Activated T-cell treated with anti-CD3 and anti-CD28 coated beads, Interleukin-2, amount 50 U/mL, for 24 hours (primary cell): ENCODE data around the gene GLDN.

Experiments used
- DNase-seq: peaks from one replicate; pipeline ENCODE4 v3.0.0-alpha.2; 2020
- H3K27ac Mint-ChIP-seq: 2 replicates; pipeline ENCODE4 v1.8.0; 2020; ENCODE audit warnings: mild to moderate bottlenecking, mixed read lengths
- H3K27me3 Mint-ChIP-seq: 2 replicates; pipeline ENCODE4 v1.8.0; 2020; ENCODE audit warnings: mixed read lengths
- H3K36me3 Mint-ChIP-seq: 2 replicates; pipeline ENCODE4 v1.8.0; 2020; ENCODE audit warnings: low read depth, mixed read lengths
- H3K4me1 Mint-ChIP-seq: 2 replicates; pipeline ENCODE4 v1.8.0; 2020; ENCODE audit warnings: low read depth, mixed read lengths
- H3K4me3 Mint-ChIP-seq: 2 replicates; pipeline ENCODE4 v1.8.0; 2020; ENCODE audit warnings: mild to moderate bottlenecking, moderate library complexity, mixed read lengths
- H3K9me3 Mint-ChIP-seq: 2 replicates; pipeline ENCODE4 v1.8.0; 2020; ENCODE audit warnings: mixed read lengths

The GLDN gene

DNA sequence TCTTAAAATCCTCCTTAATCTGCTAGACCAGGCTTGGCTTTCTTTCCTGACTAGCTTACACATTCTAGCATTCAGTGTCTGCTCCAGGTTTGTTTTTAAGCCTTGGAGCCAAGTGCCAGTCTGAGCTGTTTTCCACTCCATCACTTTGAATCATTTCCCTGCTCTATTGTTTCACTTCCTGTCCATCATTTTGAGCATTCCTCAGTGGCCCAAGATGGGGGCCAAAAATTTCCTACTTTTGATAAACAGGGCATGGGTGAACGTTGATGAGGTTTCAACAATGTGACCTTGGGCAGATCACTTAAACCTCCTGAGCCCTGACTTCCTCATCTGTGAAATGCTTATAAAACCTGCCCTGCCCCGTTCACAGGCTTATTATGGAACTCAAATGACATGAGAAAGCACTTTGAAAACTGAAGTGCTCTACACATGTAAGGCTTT is 7.4 kb upstream of the GLDN start:
- no peak overlapping the region for H3K4me3 Mint-ChIP-seq
- no peak for DNase-seq
- H3K36me3 Mint-ChIP-seq: no peaks in the 10 kb centered on the region
- no peak overlapping the region for H3K27ac Mint-ChIP-seq
- H3K27me3 Mint-ChIP-seq: peaks cover 4% of the 10 kb centered on the region
- no peaks in the 10 kb centered on the region for H3K9me3 Mint-ChIP-seq
- no peaks in the 10 kb centered on the region for H3K4me1 Mint-ChIP-seq

DNA sequence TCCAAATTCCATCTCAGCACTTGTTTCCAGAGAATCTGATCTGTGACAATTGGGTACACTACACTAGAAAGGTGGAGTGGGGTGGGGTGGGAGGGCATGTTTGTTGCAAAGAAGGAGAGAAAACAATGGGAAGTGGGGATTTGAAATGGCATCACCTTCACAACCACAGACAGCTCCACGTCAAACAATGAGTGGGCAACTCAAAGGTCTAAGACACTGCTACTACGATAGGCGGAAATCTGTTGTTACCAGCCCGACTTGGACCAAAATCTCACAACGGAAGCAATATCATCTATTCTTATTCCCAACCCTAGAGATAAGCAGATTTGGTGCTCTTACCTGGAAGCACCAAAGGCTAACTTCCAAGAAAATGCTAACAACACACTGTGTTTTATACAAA is 6.4 kb upstream of the GLDN start:
- Mint-ChIP-seq H3K4me3 (no peak overlapping the region), H3K27me3 (peaks cover 5% of the 10 kb centered on the region), H3K36me3 (no peaks in the 10 kb centered on the region), H3K9me3 (no peaks in the 10 kb centered on the region), H3K27ac (no peak overlapping the region), H3K4me1 (no peaks in the 10 kb centered on the region)
- DNase-seq: no peak

DNA sequence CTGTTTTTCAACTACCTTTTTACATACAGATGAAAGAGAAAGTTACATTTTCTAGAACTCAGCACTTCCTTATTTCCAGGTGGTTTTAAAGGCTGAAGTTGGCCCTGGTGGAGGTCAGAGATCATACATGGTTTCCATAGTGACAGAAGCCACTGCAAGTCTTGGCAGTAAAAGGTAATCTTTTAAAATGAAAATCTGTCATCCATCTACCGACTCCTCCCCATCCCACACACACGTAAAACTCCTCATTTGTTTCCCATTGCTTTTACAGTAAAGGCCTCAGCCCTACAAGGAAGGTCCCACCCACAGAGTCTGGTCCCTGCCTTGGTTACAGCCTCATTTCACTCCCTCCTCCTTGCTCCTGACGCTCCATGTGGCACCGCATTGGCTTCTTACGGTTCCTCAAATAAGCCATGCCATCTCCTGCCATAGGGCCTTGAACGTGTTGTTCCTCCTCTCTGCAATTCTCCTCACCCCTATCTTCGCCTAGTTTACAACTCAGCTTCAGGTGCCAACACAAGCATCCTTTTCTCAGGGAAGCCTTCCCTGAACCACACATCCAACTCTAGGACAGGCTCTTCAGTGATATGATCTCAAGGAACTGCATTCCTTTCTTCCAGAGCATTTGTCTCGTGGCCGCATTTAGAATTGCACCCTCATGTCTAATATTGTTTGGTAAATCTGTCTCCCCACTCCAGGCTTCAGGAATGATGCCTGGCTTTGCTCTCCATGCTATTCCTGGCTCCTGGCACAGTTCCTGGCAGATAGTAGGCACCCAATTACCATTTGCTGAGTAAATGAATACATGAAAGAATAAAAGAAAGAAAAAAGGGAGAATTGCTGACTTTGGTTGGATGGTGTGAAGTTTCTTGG is 5.7 kb upstream of the GLDN start:
- Mint-ChIP-seq H3K4me1 (no peaks in the 10 kb centered on the region), H3K36me3 (no peaks in the 10 kb centered on the region), H3K9me3 (no peaks in the 10 kb centered on the region), H3K4me3 (no peak overlapping the region), H3K27me3 (peaks cover 11% of the 10 kb centered on the region), H3K27ac (no peak overlapping the region)
- DNase-seq: no peak

DNA sequence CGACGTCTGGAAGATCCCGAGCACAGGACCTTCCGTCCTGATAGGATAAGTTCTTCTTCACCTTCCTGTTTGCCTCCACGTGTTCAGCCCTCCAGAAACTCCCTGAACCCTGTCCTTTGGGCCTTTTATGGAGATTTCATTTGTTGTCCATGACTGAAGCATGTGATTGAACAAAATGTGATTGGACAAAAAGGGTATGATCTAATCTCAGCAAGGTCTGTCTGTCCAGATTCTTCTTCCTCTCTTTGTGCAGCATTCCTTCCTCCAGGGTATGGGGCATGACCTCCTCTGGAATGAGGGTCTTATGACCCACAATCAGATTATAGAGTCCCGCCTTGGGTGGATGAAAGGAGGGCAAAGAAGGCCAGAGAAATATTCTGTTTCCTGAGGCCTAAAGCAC is 3.0 kb upstream of the GLDN start, which contains the start of gene CYP19A1:
TSS of gene CYP19A1 (minus strand) at position 101 of the 400 bp plus-strand sequence. CDS start 95,684 bp downstream, outside the sequence.
- no peaks in the 10 kb centered on the region for H3K4me1 Mint-ChIP-seq
- no peak within 1 kb of the TSS for H3K4me3 Mint-ChIP-seq
- no peaks in the 10 kb centered on the region for H3K36me3 Mint-ChIP-seq
- H3K9me3 Mint-ChIP-seq: no peaks in the 10 kb centered on the region
- DNase-seq: no peak
- H3K27ac Mint-ChIP-seq: no peak within 1 kb of the TSS
- peaks cover 30% of the 10 kb centered on the region for H3K27me3 Mint-ChIP-seq

DNA sequence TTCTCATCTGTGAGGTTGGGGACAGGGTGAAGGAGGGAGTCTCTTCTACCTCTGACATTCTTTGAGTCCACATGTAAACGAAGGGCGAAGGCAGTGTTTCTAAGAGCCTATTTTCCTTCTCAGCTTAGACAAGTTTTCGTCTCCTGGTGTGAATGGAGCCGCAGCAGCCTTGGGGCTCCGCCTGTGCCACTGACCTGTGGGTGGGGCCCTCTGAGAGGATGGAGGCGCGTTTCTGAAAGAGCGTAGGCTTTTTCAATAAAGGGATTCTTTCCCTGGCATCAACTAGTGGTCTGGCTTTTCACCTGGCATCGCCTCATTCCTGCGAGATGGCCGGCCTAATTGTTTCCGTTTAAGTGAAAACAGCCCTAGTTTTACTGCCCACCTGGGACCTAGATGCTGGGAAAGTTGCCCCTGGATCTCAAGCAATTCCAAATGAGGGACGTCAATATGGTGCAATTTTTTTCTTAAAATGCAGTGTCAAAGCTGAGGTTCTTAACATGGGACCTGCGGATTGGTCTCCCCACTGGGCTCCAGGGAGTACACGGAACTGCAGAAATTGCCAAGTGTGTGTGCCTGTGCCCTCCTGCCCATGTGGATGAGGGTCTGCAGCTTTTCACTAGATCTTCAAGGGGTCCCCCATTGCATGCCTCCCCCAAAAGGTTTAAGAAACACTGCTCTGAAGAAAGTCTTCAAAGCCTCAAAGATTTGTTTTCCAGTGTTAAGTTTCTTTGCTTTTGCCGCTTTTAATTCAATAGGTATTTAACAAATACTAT is 958 bp downstream of the GLDN start:
- Mint-ChIP-seq H3K4me1 (no peaks in the 10 kb centered on the region), H3K27me3 (peaks cover 38% of the 10 kb centered on the region), H3K36me3 (no peaks in the 10 kb centered on the region), H3K9me3 (no peaks in the 10 kb centered on the region), H3K27ac (no peak overlapping the region), H3K4me3 (no peak overlapping the region)
- DNase-seq: no peak

DNA sequence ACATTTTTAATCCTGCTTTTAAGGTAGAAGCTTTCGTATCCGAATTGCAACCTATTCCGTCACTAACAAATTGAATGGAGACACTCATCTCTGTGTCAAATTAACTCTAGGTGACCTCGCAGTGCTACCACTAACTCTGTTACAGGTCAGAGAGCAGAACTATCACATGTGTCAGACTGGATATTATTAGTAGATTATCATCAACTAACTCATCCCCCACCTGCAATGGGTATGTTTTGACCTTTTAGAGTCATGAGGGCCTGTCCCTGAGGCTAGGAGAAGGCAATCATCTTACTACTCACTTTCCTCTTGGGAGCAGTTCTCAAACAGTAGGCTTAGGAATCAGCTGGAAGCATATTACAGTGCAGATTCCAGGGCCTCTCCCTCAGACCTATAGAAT is 2.0 kb downstream of the GLDN start:
- no peak overlapping the region for H3K4me3 Mint-ChIP-seq
- H3K27me3 Mint-ChIP-seq: peaks cover 38% of the 10 kb centered on the region
- H3K27ac Mint-ChIP-seq: no peak overlapping the region
- no peaks in the 10 kb centered on the region for H3K4me1 Mint-ChIP-seq
- DNase-seq: no peak
- no peaks in the 10 kb centered on the region for H3K36me3 Mint-ChIP-seq
- no peaks in the 10 kb centered on the region for H3K9me3 Mint-ChIP-seq

DNA sequence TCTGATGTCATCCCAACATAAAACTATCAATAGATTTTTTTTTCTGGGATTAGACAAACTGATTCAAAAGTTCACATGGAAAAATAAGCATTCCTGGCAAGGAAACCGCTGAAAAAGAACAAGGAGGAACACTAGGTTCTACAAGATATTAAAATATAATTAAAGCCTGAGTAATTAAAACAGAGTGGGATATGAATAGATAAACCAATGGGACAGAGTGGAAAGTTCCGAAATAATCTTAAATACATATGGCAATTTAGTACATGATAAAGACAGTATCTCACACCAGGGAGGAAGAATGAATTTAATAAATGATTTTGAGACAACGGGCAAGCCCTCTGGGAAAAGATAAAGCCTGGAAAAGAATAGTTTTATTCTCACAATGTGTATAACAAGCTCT is 4.7 kb downstream of the GLDN start:
- Mint-ChIP-seq H3K36me3 (no peaks in the 10 kb centered on the region), H3K27me3 (peaks cover 27% of the 10 kb centered on the region), H3K4me3 (no peak overlapping the region), H3K9me3 (no peaks in the 10 kb centered on the region), H3K27ac (no peak overlapping the region), H3K4me1 (no peaks in the 10 kb centered on the region)
- no peak for DNase-seq

DNA sequence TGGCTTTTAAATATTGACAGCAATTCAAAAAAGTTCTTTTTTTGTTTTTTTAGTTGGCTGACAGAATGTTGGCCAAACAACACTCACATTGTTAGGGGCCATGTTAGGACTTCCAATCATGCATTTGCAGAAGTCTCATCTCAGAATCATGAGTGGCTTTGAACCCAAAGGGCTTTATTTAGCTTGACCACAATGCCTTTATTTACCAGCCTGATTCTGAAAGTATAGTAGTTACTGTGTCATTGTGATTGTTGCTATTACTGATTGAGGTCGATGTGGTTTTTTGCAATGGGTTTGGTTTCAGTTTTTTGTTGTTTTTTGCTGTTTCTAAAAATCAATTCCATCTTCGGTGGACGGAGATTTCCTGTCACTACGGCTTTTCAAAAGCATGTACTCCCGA is 7.2 kb downstream of the GLDN start:
- Mint-ChIP-seq H3K36me3 (no peaks in the 10 kb centered on the region), H3K27me3 (peaks cover 16% of the 10 kb centered on the region), H3K4me3 (no peak overlapping the region), H3K27ac (no peak overlapping the region), H3K4me1 (no peaks in the 10 kb centered on the region), H3K9me3 (no peaks in the 10 kb centered on the region)
- no peak for DNase-seq

DNA sequence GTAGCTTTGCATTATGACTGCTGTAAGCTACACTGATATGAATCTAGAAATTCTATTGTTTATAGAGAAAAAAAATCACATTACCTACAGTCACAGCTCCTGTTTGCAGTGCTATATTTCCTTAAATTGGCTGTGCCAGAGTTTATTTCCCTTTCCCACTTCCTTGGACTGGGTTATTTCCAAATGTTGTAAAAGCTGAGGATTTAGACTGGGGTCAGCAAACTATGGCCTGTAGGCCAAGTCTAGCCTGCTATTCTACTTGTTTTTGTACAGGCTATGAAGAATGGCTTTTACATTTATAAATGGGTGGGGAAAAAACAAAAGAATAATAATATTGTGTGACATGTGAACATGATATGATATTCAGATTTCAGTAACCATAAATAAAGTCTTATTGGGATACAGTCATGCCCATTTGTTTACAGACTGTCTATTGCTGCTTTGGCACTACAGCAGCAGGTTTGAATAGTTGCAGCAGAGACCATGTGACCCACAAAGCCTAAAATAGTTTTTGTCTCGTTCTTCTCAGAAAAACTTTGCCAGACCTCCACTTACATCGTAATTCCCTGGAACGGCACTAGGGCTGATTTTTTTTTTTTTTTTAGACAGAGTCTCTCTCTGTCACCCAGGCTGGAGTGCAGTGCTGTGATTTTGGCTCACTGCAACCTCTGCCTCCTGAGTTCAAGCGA is 7.8 kb downstream of the GLDN start:
- Mint-ChIP-seq H3K9me3 (no peaks in the 10 kb centered on the region), H3K4me1 (no peaks in the 10 kb centered on the region), H3K27ac (no peak overlapping the region), H3K4me3 (no peak overlapping the region), H3K36me3 (no peaks in the 10 kb centered on the region), H3K27me3 (peaks cover 16% of the 10 kb centered on the region)
- DNase-seq: no peak

DNA sequence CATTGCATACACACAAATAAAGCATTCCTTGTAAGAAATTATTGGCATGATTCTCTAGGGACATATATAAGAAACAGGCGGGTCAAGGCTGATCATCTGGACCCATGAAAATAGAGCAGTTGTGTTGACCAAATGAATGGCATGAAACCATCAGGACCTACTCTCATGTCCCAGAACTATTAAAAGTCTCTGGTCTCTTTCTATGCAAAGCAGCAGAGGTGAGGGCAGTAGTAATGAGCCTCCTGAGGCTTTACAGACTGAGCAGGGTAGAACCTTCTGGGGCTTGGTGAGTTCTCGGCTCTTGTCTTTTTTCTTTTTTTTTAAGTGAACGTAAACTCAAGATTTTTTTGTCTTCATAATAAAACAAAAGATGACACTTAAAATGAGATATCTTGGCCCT is 9.3 kb downstream of the GLDN start:
- Mint-ChIP-seq H3K9me3 (no peaks in the 10 kb centered on the region), H3K27me3 (peaks cover 13% of the 10 kb centered on the region), H3K36me3 (no peaks in the 10 kb centered on the region), H3K27ac (no peak overlapping the region), H3K4me1 (no peaks in the 10 kb centered on the region), H3K4me3 (no peak overlapping the region)
- no peak for DNase-seq

DNA sequence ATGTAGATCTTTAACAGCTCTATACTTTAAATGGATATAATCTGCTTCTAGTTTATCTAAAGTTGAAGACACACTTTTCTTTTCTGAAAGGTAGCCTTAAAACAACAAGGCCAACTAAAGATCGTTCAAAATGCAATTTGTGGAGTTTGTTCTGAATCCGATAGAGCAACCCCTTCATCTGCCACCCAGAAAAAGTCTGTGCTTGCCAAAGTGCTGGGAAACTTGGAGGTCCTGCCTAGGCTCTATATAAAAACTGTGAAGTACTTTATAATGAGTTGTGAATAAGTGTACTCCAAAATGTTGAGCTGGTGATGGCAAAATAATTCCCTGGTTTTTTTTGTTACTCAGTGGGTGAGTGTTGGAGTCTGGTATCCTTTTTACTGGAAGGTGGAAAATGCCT is 12.5 kb downstream of the GLDN start:
- Mint-ChIP-seq H3K27ac (no peak overlapping the region), H3K36me3 (no peaks in the 10 kb centered on the region), H3K27me3 (peaks cover 10% of the 10 kb centered on the region), H3K4me1 (peaks cover 2% of the 10 kb centered on the region), H3K9me3 (no peaks in the 10 kb centered on the region), H3K4me3 (no peak overlapping the region)
- no peak for DNase-seq

DNA sequence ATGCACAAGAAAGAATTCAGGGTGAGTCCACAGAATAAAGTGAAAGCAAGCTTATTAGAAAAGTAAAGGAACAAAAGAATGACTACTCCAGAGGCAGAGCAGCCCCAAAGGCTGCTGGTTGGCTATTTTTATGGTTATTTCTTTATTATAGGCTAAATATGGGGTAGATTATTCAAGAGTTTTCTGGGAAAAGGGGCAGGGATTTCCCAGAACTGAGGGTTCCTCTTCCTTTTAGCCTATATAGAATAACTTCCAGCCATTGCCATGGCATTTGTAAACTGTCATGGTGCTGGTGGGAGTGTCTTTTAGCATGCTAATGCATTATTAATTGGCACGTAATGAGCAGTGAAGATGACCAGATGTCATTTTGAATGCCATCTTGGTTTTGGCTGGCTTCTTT is 13.6 kb downstream of the GLDN start:
- Mint-ChIP-seq H3K9me3 (no peaks in the 10 kb centered on the region), H3K4me3 (no peak overlapping the region), H3K4me1 (peaks cover 2% of the 10 kb centered on the region), H3K36me3 (no peaks in the 10 kb centered on the region), H3K27ac (no peak overlapping the region), H3K27me3 (peaks cover 10% of the 10 kb centered on the region)
- DNase-seq: no peak

DNA sequence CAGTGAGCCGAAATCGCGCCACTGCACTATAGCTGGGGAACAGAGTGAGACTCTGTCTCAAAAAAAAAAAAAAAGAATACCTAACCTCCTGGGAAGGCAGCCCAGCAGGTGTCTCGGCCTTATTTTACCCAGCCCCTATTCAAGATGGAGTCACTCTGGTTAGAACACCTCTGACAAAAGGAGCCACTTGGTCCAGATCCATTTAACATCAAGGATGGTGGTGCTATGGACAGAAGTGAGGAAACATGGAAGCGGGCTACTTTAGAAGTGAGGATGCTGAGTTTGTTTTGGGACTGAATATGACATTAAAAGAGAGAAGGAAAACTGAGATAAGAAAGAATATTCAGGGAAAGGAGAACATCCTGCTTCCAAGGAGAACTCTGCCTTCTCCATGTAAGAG is 14.7 kb downstream of the GLDN start:
- no peaks in the 10 kb centered on the region for H3K36me3 Mint-ChIP-seq
- H3K4me3 Mint-ChIP-seq: no peak overlapping the region
- no peak overlapping the region for H3K27ac Mint-ChIP-seq
- peaks cover 2% of the 10 kb centered on the region for H3K4me1 Mint-ChIP-seq
- no peak for DNase-seq
- peaks cover 7% of the 10 kb centered on the region for H3K27me3 Mint-ChIP-seq
- no peaks in the 10 kb centered on the region for H3K9me3 Mint-ChIP-seq

DNA sequence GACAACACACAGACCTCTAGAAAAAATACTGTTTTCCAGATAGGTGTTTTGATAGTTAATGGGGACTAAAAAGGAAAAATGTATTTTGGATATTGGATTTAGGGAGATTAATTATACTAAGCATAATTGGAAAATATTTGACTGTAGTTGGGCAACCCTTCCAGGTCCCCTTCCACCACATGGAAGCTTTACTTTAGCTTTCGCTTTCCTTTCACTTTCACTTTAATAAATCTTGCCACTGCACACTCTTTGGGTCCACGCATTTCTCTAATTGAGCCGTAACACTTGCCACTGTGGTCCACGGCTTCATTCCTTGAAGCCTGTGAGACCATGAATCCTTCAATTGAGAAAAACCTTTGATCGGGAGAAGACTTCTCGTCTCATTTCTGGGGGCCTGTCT is 15.5 kb downstream of the GLDN start:
- no peaks in the 10 kb centered on the region for H3K36me3 Mint-ChIP-seq
- H3K27ac Mint-ChIP-seq: no peak overlapping the region
- H3K4me3 Mint-ChIP-seq: no peak overlapping the region
- peaks cover 7% of the 10 kb centered on the region for H3K27me3 Mint-ChIP-seq
- DNase-seq: no peak
- H3K4me1 Mint-ChIP-seq: peaks cover 2% of the 10 kb centered on the region
- H3K9me3 Mint-ChIP-seq: no peaks in the 10 kb centered on the region

DNA sequence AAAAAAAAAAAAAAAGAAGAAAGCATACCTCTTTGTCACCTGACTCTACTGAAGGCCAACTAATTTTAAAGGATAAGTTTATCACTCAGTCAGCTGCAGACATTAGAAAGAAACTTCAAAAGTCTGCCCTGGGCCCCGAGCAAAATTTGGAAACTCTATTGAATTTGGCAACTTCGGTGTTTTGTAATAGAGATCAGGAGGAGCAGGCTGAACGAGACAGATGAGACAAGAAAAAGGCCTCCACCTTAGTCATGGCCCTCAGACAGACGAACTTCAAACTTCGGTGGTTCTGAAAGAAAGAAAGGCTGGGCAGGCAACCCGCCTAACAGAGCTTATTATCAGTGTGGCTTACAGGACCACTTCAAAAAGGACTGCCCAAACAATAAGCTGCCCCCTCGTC is 18.5 kb downstream of the GLDN start:
- H3K4me1 Mint-ChIP-seq: peaks cover 2% of the 10 kb centered on the region
- DNase-seq: no peak
- no peaks in the 10 kb centered on the region for H3K36me3 Mint-ChIP-seq
- H3K27ac Mint-ChIP-seq: no peak overlapping the region
- H3K27me3 Mint-ChIP-seq: no peaks in the 10 kb centered on the region
- H3K4me3 Mint-ChIP-seq: no peak overlapping the region
- no peaks in the 10 kb centered on the region for H3K9me3 Mint-ChIP-seq
